ENCODE data around the gene PRKD1.

- no peak for TF ChIP-seq CTCF (IDR thresholded peaks at IDR 0.05; ENCODE audit: low read depth, low read length)
- no peak for TF ChIP-seq EZH2phosphoT487 (IDR thresholded peaks at IDR 0.05; ENCODE audit: low read depth)
These were observed 113.3 kb downstream of the PRKD1 start for GRCh38 chr14:29814156-29815015.
